ENCODE results near the gene PCSK1.
"Not testable (repeated sequence)": the region's sequence is repeated elsewhere in the genome, so short reads cannot be mapped to it uniquely, and the experiment has no call there.

Gene PCSK1

GRCh38 chr5:96427824-96428223, 5.2 kb downstream of the PCSK1 start:
- in situ Hi-C loops (cut with MboI; ENCODE audit: low sequenced_read_pairs) = no loop called here

- in situ Hi-C loops (cut with MboI; ENCODE audit: low sequenced_read_pairs) = no loop called here
These were observed 6.2 kb downstream of the PCSK1 start for GRCh38 chr5:96426831-96427230.

- in situ Hi-C loops (cut with MboI; ENCODE audit: low sequenced_read_pairs) = no loop called here
These were observed 7.6 kb downstream of the PCSK1 start for GRCh38 chr5:96425443-96425842.

- in situ Hi-C loops (cut with MboI; ENCODE audit: low sequenced_read_pairs) = no loop called here
These were observed 17.2 kb downstream of the PCSK1 start for GRCh38 chr5:96415897-96416296.

GRCh38 chr5:96412868-96413449, 20.1 kb downstream of the PCSK1 start:
- in situ Hi-C loops (cut with MboI; ENCODE audit: low sequenced_read_pairs) = no loop called here

- in situ Hi-C loops (cut with MboI; ENCODE audit: low sequenced_read_pairs) = no loop called here
These were observed 23.0 kb downstream of the PCSK1 start for GRCh38 chr5:96410013-96410412.

GRCh38 chr5:96408841-96409538, 24.1 kb downstream of the PCSK1 start:
- in situ Hi-C loops (cut with MboI; ENCODE audit: low sequenced_read_pairs) = no loop called here

GRCh38 chr5:96408210-96408777, 24.8 kb downstream of the PCSK1 start:
- in situ Hi-C loops (cut with MboI; ENCODE audit: low sequenced_read_pairs) = no loop called here

GRCh38 chr5:96407436-96407835, 25.6 kb downstream of the PCSK1 start:
- in situ Hi-C loops (cut with MboI; ENCODE audit: low sequenced_read_pairs) = no loop called here

GRCh38 chr5:96404191-96404867, 28.7 kb downstream of the PCSK1 start:
- in situ Hi-C loops (cut with MboI; ENCODE audit: low sequenced_read_pairs) = no loop called here

GRCh38 chr5:96402500-96402899, 30.5 kb downstream of the PCSK1 start:
- in situ Hi-C loops (cut with MboI; ENCODE audit: low sequenced_read_pairs) = no loop called here

GRCh38 chr5:96396878-96397277, 36.2 kb downstream of the PCSK1 start:
- in situ Hi-C loops (cut with MboI; ENCODE audit: low sequenced_read_pairs) = no loop called here

GRCh38 chr5:96395295-96395694, 37.8 kb downstream of the PCSK1 start:
- in situ Hi-C loops (cut with MboI; ENCODE audit: low sequenced_read_pairs) = not testable (repeated sequence)

- in situ Hi-C loops (cut with MboI; ENCODE audit: low sequenced_read_pairs) = no loop called here
These were observed 41.1 kb downstream of the PCSK1 start for GRCh38 chr5:96391921-96392320.

- in situ Hi-C loops (cut with MboI; ENCODE audit: low sequenced_read_pairs) = no loop called here
These were observed 44.9 kb downstream of the PCSK1 start for GRCh38 chr5:96388176-96388575.

- in situ Hi-C loops (cut with MboI; ENCODE audit: low sequenced_read_pairs) = no loop called here
These were observed 45.4 kb downstream of the PCSK1 start for GRCh38 chr5:96387616-96388015.

GRCh38 chr5:96385538-96385937, 47.5 kb downstream of the PCSK1 start:
- in situ Hi-C loops (cut with MboI; ENCODE audit: low sequenced_read_pairs) = no loop called here

- in situ Hi-C loops (cut with MboI; ENCODE audit: low sequenced_read_pairs) = no loop called here
These were observed 48.7 kb downstream of the PCSK1 start for GRCh38 chr5:96384353-96384752.

- in situ Hi-C loops (cut with MboI; ENCODE audit: low sequenced_read_pairs) = no loop called here
These were observed 51.5 kb downstream of the PCSK1 start for GRCh38 chr5:96381526-96381925.

GRCh38 chr5:96379896-96380295, 53.2 kb downstream of the PCSK1 start:
- in situ Hi-C loops (cut with MboI; ENCODE audit: low sequenced_read_pairs) = no loop called here

- in situ Hi-C loops (cut with MboI; ENCODE audit: low sequenced_read_pairs) = no loop called here
These were observed 55.5 kb downstream of the PCSK1 start for GRCh38 chr5:96377597-96377996.

GRCh38 chr5:96377167-96377566, 55.9 kb downstream of the PCSK1 start:
- in situ Hi-C loops (cut with MboI; ENCODE audit: low sequenced_read_pairs) = no loop called here
